ENCODE measurements around the gene SMIM41. TPM values are rescaled to one million over a fixed set of nuclear protein-coding genes. Genes with fewer than 3 reads are reported as not detected.

SMIM41 gene
- total RNA-seq, 2 experiments from 2014 or later: not detected

DNA sequence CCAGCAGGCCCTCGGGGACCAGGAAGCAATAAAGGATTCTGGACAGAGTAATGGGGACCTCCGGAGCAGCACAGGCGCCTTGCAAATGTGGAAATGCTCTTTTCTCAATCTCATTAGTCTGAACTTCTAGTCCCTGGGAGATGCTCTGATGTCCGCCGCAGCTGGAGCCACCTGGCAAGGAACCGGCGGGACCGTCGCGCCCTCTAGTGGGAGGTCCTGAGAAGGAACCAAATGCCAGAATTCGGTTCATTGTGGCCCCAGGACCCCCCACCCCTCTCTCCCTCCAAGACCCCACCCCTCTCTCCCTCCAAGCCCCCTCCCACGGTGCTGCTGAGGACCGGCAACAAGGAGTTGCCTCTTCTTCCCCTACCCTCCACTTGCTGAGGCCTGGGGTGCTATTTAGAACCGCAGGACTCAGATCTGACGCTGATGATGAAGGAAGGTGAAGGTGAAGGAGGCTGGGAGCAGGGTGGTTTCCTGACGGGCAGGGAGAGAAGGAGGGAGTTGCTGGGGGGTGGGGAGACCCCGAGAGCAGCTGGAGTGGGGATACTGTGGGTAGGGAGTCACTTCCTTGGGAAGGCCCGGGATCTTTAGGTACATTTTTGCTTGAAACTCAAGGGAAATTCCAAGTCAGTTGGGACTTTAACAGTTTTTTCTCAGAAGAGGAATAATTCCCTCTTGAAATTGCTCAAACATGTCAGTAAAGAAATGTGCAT is 42.5 kb downstream of the SMIM41 start:
- Histone ChIP-seq H3K36me3 (ENCODE audit: insufficient read depth, low read length) (no peaks in the 10 kb centered on the region), H3K27ac (ENCODE audit: low read depth, low read length, poor library complexity, severe bottlenecking) (peak overlapping the region; percentile 41), H3K79me2 (ENCODE audit: insufficient read depth, low read depth, low read length) (peaks cover 9% of the 10 kb centered on the region; the same call in 1 of the 2 replicates), H2AFZ (ENCODE audit: low read length) (peak overlapping the region; percentile 83), H3K9me2 (ENCODE audit: insufficient read depth, low read length) (no peaks in the 10 kb centered on the region), H4K20me1 (ENCODE audit: insufficient read depth, low read length) (no peaks in the 10 kb centered on the region), H3K4me1 (ENCODE audit: insufficient read depth, low read length, poor library complexity, severe bottlenecking) (peaks cover 70% of the 10 kb centered on the region), H3K4me2 (ENCODE audit: low read length) (peak overlapping the region; percentile 70), H3K9me3 (ENCODE audit: low read length) (no peaks in the 10 kb centered on the region), H3K4me3 (ENCODE audit: low read depth, low read length, poor library complexity, severe bottlenecking) (peak overlapping the region; percentile 27)
- no TSS peak for BruUV-seq (replicated peaks)
- intact Hi-C loops (cut with micrococcal nuclease; ENCODE audit: unreplicated experiment): no loop called here
- CTCF ChIA-PET (ENCODE audit: unreplicated experiment): interaction anchor here (1.0 to 2.2 kb wide), 3 partner anchors 90 to 97 kb away, joined by 3 to 27 read pairs (median 8); no protein-coding TSS in a partner anchor
- POLR2A ChIA-PET: interaction anchor here (0.7 to 0.9 kb wide), 2 partner anchors 17 to 124 kb away, joined by 3 read pairs; no protein-coding TSS in a partner anchor
- TF ChIP-seq, protein P1, sequence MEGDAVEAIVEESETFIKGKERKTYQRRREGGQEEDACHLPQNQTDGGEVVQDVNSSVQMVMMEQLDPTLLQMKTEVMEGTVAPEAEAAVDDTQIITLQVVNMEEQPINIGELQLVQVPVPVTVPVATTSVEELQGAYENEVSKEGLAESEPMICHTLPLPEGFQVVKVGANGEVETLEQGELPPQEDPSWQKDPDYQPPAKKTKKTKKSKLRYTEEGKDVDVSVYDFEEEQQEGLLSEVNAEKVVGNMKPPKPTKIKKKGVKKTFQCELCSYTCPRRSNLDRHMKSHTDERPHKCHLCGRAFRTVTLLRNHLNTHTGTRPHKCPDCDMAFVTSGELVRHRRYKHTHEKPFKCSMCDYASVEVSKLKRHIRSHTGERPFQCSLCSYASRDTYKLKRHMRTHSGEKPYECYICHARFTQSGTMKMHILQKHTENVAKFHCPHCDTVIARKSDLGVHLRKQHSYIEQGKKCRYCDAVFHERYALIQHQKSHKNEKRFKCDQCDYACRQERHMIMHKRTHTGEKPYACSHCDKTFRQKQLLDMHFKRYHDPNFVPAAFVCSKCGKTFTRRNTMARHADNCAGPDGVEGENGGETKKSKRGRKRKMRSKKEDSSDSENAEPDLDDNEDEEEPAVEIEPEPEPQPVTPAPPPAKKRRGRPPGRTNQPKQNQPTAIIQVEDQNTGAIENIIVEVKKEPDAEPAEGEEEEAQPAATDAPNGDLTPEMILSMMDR (conservative IDR thresholded peaks at IDR 0.05; ENCODE audit: low read length): peak; percentile 89
- no peak for TF ChIP-seq EZH2phosphoT487 (IDR thresholded peaks at IDR 0.05; ENCODE audit: borderline replicate concordance, low read depth, low read length)
- DNase-seq (ENCODE audit: low spot score): peak; percentile 86

DNA sequence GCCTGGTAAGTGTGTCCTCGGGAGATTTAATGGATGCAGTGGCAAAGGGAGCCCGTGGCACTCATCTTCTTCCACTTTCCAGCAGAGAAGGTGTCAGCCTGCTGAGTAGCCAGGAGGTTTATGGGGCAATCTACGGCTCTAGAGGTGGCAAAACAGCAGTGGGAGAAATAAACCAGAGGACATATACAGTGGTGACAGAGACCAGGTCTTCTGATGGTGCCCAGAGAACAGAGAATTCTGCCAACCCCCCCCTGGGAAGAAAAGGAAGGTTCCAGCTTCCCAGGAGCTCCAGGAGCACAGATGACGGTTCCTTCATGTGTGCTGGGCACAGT is 43.0 kb downstream of the SMIM41 start:
- peak overlapping the region; percentile 70 for H3K4me2 ChIP-seq (ENCODE audit: low read length)
- H3K4me3 ChIP-seq (ENCODE audit: low read depth, low read length, poor library complexity, severe bottlenecking): peak overlapping the region; percentile 27
- DNase-seq (ENCODE audit: low spot score): no peak
- H4K20me1 ChIP-seq (ENCODE audit: insufficient read depth, low read length): no peaks in the 10 kb centered on the region
- TF ChIP-seq, protein P1 (conservative IDR thresholded peaks at IDR 0.05; ENCODE audit: low read length): no peak
- no peak for TF ChIP-seq EZH2phosphoT487 (IDR thresholded peaks at IDR 0.05; ENCODE audit: borderline replicate concordance, low read depth, low read length)
- peak overlapping the region; percentile 41 for H3K27ac ChIP-seq (ENCODE audit: low read depth, low read length, poor library complexity, severe bottlenecking)
- H3K9me2 ChIP-seq (ENCODE audit: insufficient read depth, low read length): no peaks in the 10 kb centered on the region
- no peaks in the 10 kb centered on the region for H3K36me3 ChIP-seq (ENCODE audit: insufficient read depth, low read length)
- CTCF ChIA-PET (ENCODE audit: unreplicated experiment): interaction anchor here (2.2 kb wide), 1 partner anchor 97 kb away, joined by 27 read pairs; no protein-coding TSS in a partner anchor
- POLR2A ChIA-PET: interaction anchor here (0.6 to 1.8 kb wide), 3 partner anchors 36 to 100 kb away, joined by 3 to 17 read pairs (median 3); no protein-coding TSS in a partner anchor
- H2AFZ ChIP-seq (ENCODE audit: low read length): peak overlapping the region; percentile 83
- no TSS peak for BruUV-seq (replicated peaks)
- peaks cover 4% of the 10 kb centered on the region; the same call in 1 of the 2 replicates for H3K79me2 ChIP-seq (ENCODE audit: insufficient read depth, low read depth, low read length)
- peaks cover 68% of the 10 kb centered on the region for H3K4me1 ChIP-seq (ENCODE audit: insufficient read depth, low read length, poor library complexity, severe bottlenecking)
- no peaks in the 10 kb centered on the region for H3K9me3 ChIP-seq (ENCODE audit: low read length)
- intact Hi-C loops (cut with micrococcal nuclease; ENCODE audit: unreplicated experiment): no loop called here

DNA sequence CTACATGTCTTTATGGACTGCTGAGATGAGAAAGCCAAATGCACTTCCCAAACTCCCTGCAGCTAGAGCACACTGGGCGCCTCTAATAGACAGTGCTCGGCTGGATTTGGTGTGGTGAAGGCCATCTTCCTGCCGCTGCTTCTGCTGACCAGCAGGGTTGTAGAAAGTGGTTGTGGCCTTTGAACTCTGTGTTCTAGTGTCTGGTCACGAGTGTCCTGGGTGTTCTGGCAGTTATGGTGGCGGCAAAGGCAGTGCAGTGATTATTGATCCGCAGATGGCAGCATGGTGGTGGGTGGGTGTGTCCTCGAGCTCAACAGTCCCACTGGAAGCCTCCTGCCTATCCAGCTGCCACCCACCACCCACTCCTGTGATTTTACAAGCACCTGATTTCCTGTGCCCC is 43.4 kb downstream of the SMIM41 start:
- H3K79me2 ChIP-seq (ENCODE audit: insufficient read depth, low read depth, low read length): no peaks in the 10 kb centered on the region; the same call in 1 of the 2 replicates
- intact Hi-C loops (cut with micrococcal nuclease; ENCODE audit: unreplicated experiment): no loop called here
- H3K4me2 ChIP-seq (ENCODE audit: low read length): peak overlapping the region; percentile 70
- no peak for DNase-seq (ENCODE audit: low spot score)
- peak overlapping the region; percentile 58 for H3K27ac ChIP-seq (ENCODE audit: low read depth, low read length, poor library complexity, severe bottlenecking)
- H3K4me3 ChIP-seq (ENCODE audit: low read depth, low read length, poor library complexity, severe bottlenecking): no peak overlapping the region
- H4K20me1 ChIP-seq (ENCODE audit: insufficient read depth, low read length): no peaks in the 10 kb centered on the region
- peaks cover 68% of the 10 kb centered on the region for H3K4me1 ChIP-seq (ENCODE audit: insufficient read depth, low read length, poor library complexity, severe bottlenecking)
- no peaks in the 10 kb centered on the region for H3K36me3 ChIP-seq (ENCODE audit: insufficient read depth, low read length)
- H3K9me3 ChIP-seq (ENCODE audit: low read length): no peaks in the 10 kb centered on the region
- H2AFZ ChIP-seq (ENCODE audit: low read length): no peak overlapping the region; the same call in 1 of the 2 replicates
- no peaks in the 10 kb centered on the region for H3K9me2 ChIP-seq (ENCODE audit: insufficient read depth, low read length)
- ChIA-PET POLR2A (interaction anchor here (0.6 to 2.0 kb wide), 6 partner anchors 35 to 237 kb away, joined by 3 to 33 read pairs (median 4); no protein-coding TSS in a partner anchor), CTCF (ENCODE audit: unreplicated experiment) (interaction anchor here (1.5 to 2.2 kb wide), 2 partner anchors 90 to 98 kb away, joined by 3 to 27 read pairs; no protein-coding TSS in a partner anchor)
- no peak for TF ChIP-seq EZH2phosphoT487 (IDR thresholded peaks at IDR 0.05; ENCODE audit: borderline replicate concordance, low read depth, low read length)
- TF ChIP-seq, protein P1 (conservative IDR thresholded peaks at IDR 0.05; ENCODE audit: low read length): no peak
- BruUV-seq (replicated peaks): no TSS peak
